H9 (cell line): ENCODE measurements around the gene WARS2. TPM values are rescaled to one million over a fixed set of nuclear protein-coding genes. Genes with fewer than 3 reads are reported as not detected.

ENCODE experiments used
- DNase-seq: peaks from one replicate; pipeline ENCODE4 v3.0.0-alpha.2; 2017
- H2AFZ ChIP-seq: one replicate; pipeline ENCODE4 v1.6.1; 2013; ENCODE audit warnings: mild to moderate bottlenecking, low read length, control low read depth, moderate library complexity
- H2AK5ac ChIP-seq: 2 replicates; pipeline ENCODE4 v1.6.1; 2013; ENCODE audit warnings: low read length, control low read depth, mixed read lengths; ENCODE audit not compliant: insufficient read length
- H2BK120ac ChIP-seq: one replicate; pipeline ENCODE4 v1.6.1; 2013; ENCODE audit warnings: low read depth, mild to moderate bottlenecking, low read length, control low read depth, inconsistent platforms; ENCODE audit not compliant: poor library complexity, severe bottlenecking
- H2BK12ac ChIP-seq: 2 replicates; pipeline ENCODE4 v1.6.1; 2013; ENCODE audit warnings: low read length, control low read depth, mixed read lengths, low read depth; ENCODE audit not compliant: insufficient read length
- H2BK15ac ChIP-seq: 2 replicates; pipeline ENCODE4 v1.6.1; 2013; ENCODE audit warnings: low read depth, low read length, control low read depth
- H2BK20ac ChIP-seq: one replicate; pipeline ENCODE4 v1.6.1; 2013; ENCODE audit warnings: low read depth, mild to moderate bottlenecking, low read length, control low read depth, inconsistent platforms; ENCODE audit not compliant: poor library complexity, severe bottlenecking
- H2BK5ac ChIP-seq: 2 replicates; pipeline ENCODE4 v1.6.1; 2013; ENCODE audit warnings: low read length, control low read depth, mixed read lengths; ENCODE audit not compliant: insufficient read length
- H3K14ac ChIP-seq: 2 replicates; pipeline ENCODE4 v1.6.1; 2013; ENCODE audit warnings: low read length, control low read depth; ENCODE audit not compliant: insufficient read depth
- H3K18ac ChIP-seq: 2 replicates; pipeline ENCODE4 v1.6.1; 2013; ENCODE audit warnings: low read depth, mild to moderate bottlenecking, mixed read lengths, low read length, control low read depth; ENCODE audit not compliant: insufficient read length
- H3K23ac ChIP-seq: 2 replicates; pipeline ENCODE4 v1.6.1; 2013; ENCODE audit warnings: low read length, control low read depth, mixed read lengths, low read depth; ENCODE audit not compliant: insufficient read length
- H3K23me2 ChIP-seq: 2 replicates; pipeline ENCODE4 v1.6.1; 2013; ENCODE audit warnings: low read depth, mild to moderate bottlenecking, mixed read lengths, low read length, control low read depth; ENCODE audit not compliant: insufficient read length, poor library complexity, severe bottlenecking
- H3K27ac ChIP-seq: 2 replicates; pipeline ENCODE4 v1.5.1; 2013; ENCODE audit warnings: low read length, control low read depth, mixed read lengths, low read depth; ENCODE audit not compliant: insufficient read length
- H3K27me3 ChIP-seq: 2 replicates; pipeline ENCODE4 v1.6.1; 2013; ENCODE audit warnings: low read length, control low read depth, inconsistent platforms; ENCODE audit not compliant: insufficient read depth
- H3K4ac ChIP-seq: 2 replicates; pipeline ENCODE4 v1.6.1; 2013; ENCODE audit warnings: low read depth, mild to moderate bottlenecking, control low read depth, inconsistent platforms, low read length, moderate library complexity
- H3K4me1 ChIP-seq: 2 replicates; pipeline ENCODE4 v1.6.1; 2013; ENCODE audit warnings: low read length, control low read depth, inconsistent platforms; ENCODE audit not compliant: insufficient read depth
- H3K4me2 ChIP-seq: 2 replicates; pipeline ENCODE4 v1.6.1; 2013; ENCODE audit warnings: low read length, control low read depth, mixed read lengths; ENCODE audit not compliant: insufficient read length, insufficient read depth
- H3K56ac ChIP-seq: 2 replicates; pipeline ENCODE4 v1.6.1; 2013; ENCODE audit warnings: low read depth, mild to moderate bottlenecking, mixed read lengths, low read length, control low read depth; ENCODE audit not compliant: insufficient read length
- H3K79me1 ChIP-seq: 2 replicates; pipeline ENCODE4 v1.6.1; 2013; ENCODE audit warnings: low read depth, mild to moderate bottlenecking, moderate library complexity, low read length, control low read depth, inconsistent platforms; ENCODE audit not compliant: insufficient read depth, poor library complexity, severe bottlenecking
- H3K79me2 ChIP-seq: 2 replicates; pipeline ENCODE4 v1.6.1; 2013; ENCODE audit warnings: low read length, control low read depth, inconsistent platforms; ENCODE audit not compliant: insufficient read depth
- H3K9ac ChIP-seq: 2 replicates; pipeline ENCODE4 v1.6.1; 2013; ENCODE audit warnings: low read length, control low read depth, mixed read lengths; ENCODE audit not compliant: insufficient read length; ENCODE audit errors: extremely low read depth
- H3K9me3 ChIP-seq: one replicate; pipeline ENCODE4 v1.6.1; 2013; ENCODE audit warnings: low read depth, low read length, inconsistent platforms; ENCODE audit not compliant: control insufficient read depth
- H3T11ph ChIP-seq: one replicate; pipeline ENCODE4 v1.6.1; 2013; ENCODE audit warnings: mild to moderate bottlenecking, low read length, control low read depth, inconsistent platforms
- H4K20me1 ChIP-seq: one replicate; pipeline ENCODE4 v1.6.1; 2013; ENCODE audit not compliant: control insufficient read depth, insufficient read length, insufficient read depth
- H4K5ac ChIP-seq: 2 replicates; pipeline ENCODE4 v1.6.1; 2013; ENCODE audit warnings: low read depth, mild to moderate bottlenecking, mixed read lengths, low read length, control low read depth; ENCODE audit not compliant: insufficient read length
- H4K8ac ChIP-seq: replicated peaks from 2 replicates; pipeline ENCODE4 v1.6.1; 2013; ENCODE audit warnings: low read length, control low read depth, mixed read lengths, low read depth; ENCODE audit not compliant: insufficient read length
- H4K91ac ChIP-seq: 2 replicates; pipeline ENCODE4 v1.6.1; 2013; ENCODE audit warnings: low read depth, mild to moderate bottlenecking, moderate library complexity, mixed read lengths, low read length, control low read depth; ENCODE audit not compliant: insufficient read length
- H3K27ac Mint-ChIP-seq, 3 experiments: 2 replicates in 2 of 3; 3 replicates in 1 of 3; pipeline ENCODE4 v1.8.0; 2020 to 2021; ENCODE audit warnings: mixed read lengths in 3 of 3, mild to moderate bottlenecking in 1 of 3, moderate library complexity in 1 of 3
- H3K27me3 Mint-ChIP-seq: 2 replicates; pipeline ENCODE4 v1.8.0; 2021; ENCODE audit warnings: low read depth, mild to moderate bottlenecking, moderate library complexity, mixed read lengths
- H3K36me3 Mint-ChIP-seq, 3 experiments: 2 replicates in 2 of 3; 3 replicates in 1 of 3; pipeline ENCODE4 v1.8.0; 2020 to 2021; ENCODE audit warnings: low read depth in 3 of 3, mixed read lengths in 3 of 3; ENCODE audit not compliant: insufficient read depth in 1 of 3
- H3K4me1 Mint-ChIP-seq, 2 experiments: 2 replicates each; pipeline ENCODE4 v1.8.0; 2020; ENCODE audit warnings: mixed read lengths in 2 of 2
- H3K4me3 Mint-ChIP-seq, 2 experiments: 2 replicates in 1 of 2; 3 replicates in 1 of 2; pipeline ENCODE4 v1.8.0; 2020 to 2021; ENCODE audit warnings: mild to moderate bottlenecking in 2 of 2, mixed read lengths in 2 of 2, moderate library complexity in 1 of 2
- H3K9me3 Mint-ChIP-seq, 2 experiments: 2 replicates in 1 of 2; 3 replicates in 1 of 2; pipeline ENCODE4 v1.8.0; 2020; ENCODE audit warnings: mild to moderate bottlenecking in 2 of 2, mixed read lengths in 2 of 2, moderate library complexity in 1 of 2
- CTCF ChIP-seq: fragments of 200-600 bp; sonication (generic); conservative IDR thresholded peaks from 3 replicates; pipeline ENCODE4 v1.8.0; 2021; ENCODE audit warnings: antibody characterized with exemption, mild to moderate bottlenecking
- WGBS: extraction: QIAGEN DNeasy Blood & Tissue Kit; methylation state at CpG from one replicate; pipeline ENCODE4 v1.1.7; 2013; ENCODE audit warnings: missing lambda C conversion rate, low lambda C conversion rate, mixed read lengths; ENCODE audit not compliant: insufficient read length; ENCODE audit errors: extremely low coverage; 5-methylcytosine and 5-hydroxymethylcytosine counted together
- total RNA-seq: library from RNA; stranded (reverse); gene quantifications from 2 replicates; pipeline ENCODE4 v1.2.1, GENCODE V29; 2021

Gene WARS2
- total RNA-seq, 1 experiment from 2014 or later, result 9.7 TPM

- Mint-ChIP-seq H3K36me3 (peaks cover 0 to 5% (median 2%) of the 10 kb centered on the region in 3 experiments; a peak in 3 of 7 replicates), H3K27ac (no peak overlapping the region), H3K4me3 (no peak overlapping the region), H3K27me3 (no peaks in the 10 kb centered on the region), H3K9me3 (no peaks in the 10 kb centered on the region), H3K4me1 (peaks cover 7 to 14% of the 10 kb centered on the region in 2 experiments)
- Histone ChIP-seq H3K56ac (no peak overlapping the region), H3K23me2 (peaks cover 4% of the 10 kb centered on the region), H2BK120ac (no peak overlapping the region), H3K79me2 (no peaks in the 10 kb centered on the region), H3K9me3 (no peaks in the 10 kb centered on the region), H4K20me1 (no peaks in the 10 kb centered on the region), H3K18ac (no peak overlapping the region), H3K4me1 (peaks cover 3% of the 10 kb centered on the region; the same call in 1 of the 2 replicates), H4K5ac (no peak overlapping the region), H3K23ac (no peak overlapping the region), H4K8ac (no peak overlapping the region), H4K91ac (no peak overlapping the region), H2AFZ (no peak overlapping the region), H2BK5ac (no peak overlapping the region), H2AK5ac (no peak overlapping the region), H3K27me3 (no peaks in the 10 kb centered on the region), H3K14ac (no peak overlapping the region), H3K4me2 (no peak overlapping the region), H2BK12ac (no peak overlapping the region), H2BK20ac (no peak overlapping the region), H3K79me1 (no peaks in the 10 kb centered on the region), H2BK15ac (no peak overlapping the region), H3K9ac (no peak overlapping the region), H3T11ph (no peak overlapping the region), H3K27ac (no peak overlapping the region), H3K4ac (no peak overlapping the region)
- no peak for TF ChIP-seq CTCF
- DNase-seq, result no peak
- no CpG with 5 or more reads among the region's 1 CpG for WGBS
Measured at GRCh38 chr1:119143706-119144105, 3.3 kb upstream of the WARS2 start.
